Stimulated activated CD8-positive, alpha-beta memory T cell treated with anti-CD3 and anti-CD28 coated beads, Interleukin-7, amount 100 ng/mL, for 4 hours (primary cell): ENCODE data around the gene ARHGAP23.
"Not testable (repeated sequence)": the region's sequence is repeated elsewhere in the genome, so short reads cannot be mapped to it uniquely, and the experiment has no call there.

Source experiments
- DNase-seq, 2 donors: peaks; one replicate each; pipeline ENCODE4 v3.0.0-alpha.2; 2020; ENCODE audit warnings: low read depth in 2 of 2

The ARHGAP23 gene

GRCh38 chr17:38421871-38422827, 6.1 kb upstream of the ARHGAP23 start:
- DNase-seq = no peak

DNA sequence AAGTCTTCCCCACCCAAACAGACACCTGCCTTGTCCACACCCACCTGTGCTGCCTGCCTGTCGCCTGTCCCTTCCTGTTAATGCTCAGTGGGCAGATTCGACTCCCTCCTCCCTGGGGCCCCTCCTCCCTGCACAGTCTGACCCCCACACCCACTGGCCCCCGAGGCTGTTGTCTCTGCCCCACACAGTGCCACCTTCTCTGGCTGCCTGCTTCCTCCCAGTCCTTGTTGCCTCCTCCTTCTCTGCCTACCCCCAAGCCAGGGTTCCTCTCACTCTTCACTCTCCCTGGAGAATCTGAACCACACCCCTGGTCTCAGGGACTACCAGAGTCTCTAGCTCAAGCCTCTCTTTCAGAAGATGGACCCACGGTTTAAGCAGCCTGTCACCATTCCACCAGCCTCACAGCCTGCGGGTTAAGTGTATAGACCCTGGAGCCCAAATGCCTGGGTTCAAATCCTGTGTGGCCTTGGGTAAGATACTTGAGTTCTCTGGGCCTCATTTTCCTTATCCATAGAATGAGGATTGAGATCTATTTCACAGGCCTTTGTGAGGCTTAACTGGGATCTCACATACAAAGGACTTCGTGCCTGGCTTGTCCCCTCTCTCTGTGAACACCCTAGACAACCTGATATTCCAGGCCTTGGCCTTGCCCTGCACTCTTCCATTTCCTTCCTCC, 3.8 kb upstream of the ARHGAP23 start:
- DNase-seq = no peak

GRCh38 chr17:38425031-38425430, 3.2 kb upstream of the ARHGAP23 start:
- DNase-seq = no peak

DNA sequence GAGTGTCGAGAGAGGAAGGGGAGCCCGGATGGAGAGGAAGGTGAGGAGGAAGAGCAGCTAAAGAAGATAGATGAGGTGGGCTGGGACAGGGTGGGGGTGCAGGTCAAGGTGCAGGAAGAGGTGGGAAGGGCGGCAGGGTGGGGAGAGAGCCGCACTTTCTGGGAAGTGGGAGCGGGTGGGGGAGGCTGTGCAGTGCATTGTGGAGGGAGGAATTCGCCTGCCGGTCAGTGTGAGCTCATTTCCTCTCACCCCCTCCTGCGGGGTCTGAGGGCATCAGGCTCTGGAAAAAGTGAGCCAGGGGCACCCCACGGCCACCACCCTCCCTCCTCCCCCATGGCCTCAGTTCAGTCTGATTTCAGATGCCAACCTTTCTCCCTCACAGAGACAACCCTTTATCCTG, 2.5 kb upstream of the ARHGAP23 start:
- DNase-seq = no peak

DNA sequence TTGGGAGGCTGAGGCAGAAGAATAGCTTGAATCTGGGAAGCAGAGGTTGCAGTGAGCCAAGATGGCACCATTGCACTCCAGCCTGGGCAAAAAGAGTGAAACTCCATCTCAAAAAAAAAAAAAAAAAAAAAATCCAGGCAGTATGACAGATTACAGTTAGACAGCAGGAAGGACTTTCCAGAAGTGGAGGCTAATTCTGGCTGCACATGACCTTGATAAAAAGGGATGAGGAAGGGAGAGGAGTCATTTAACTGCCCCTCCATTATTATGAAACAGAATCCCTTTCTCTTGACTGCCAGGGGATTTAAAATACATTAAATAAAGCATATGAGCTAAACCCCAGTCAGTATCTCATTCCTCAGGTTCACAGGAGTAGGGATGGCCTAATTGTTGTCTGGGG, 1.8 kb upstream of the ARHGAP23 start:
- DNase-seq = no peak

- DNase-seq = no peak
Measured at GRCh38 chr17:38427160-38427949, 909 bp upstream of the ARHGAP23 start.

- no peak for DNase-seq
Measured at GRCh38 chr17:38428643-38429371, 543 bp downstream of the ARHGAP23 start.

GRCh38 chr17:38429476-38430100, 1.3 kb downstream of the ARHGAP23 start:
- no peak for DNase-seq

GRCh38 chr17:38430316-38430715, 2.1 kb downstream of the ARHGAP23 start:
- no peak for DNase-seq

GRCh38 chr17:38430822-38431221, 2.6 kb downstream of the ARHGAP23 start:
- DNase-seq = no peak

DNA sequence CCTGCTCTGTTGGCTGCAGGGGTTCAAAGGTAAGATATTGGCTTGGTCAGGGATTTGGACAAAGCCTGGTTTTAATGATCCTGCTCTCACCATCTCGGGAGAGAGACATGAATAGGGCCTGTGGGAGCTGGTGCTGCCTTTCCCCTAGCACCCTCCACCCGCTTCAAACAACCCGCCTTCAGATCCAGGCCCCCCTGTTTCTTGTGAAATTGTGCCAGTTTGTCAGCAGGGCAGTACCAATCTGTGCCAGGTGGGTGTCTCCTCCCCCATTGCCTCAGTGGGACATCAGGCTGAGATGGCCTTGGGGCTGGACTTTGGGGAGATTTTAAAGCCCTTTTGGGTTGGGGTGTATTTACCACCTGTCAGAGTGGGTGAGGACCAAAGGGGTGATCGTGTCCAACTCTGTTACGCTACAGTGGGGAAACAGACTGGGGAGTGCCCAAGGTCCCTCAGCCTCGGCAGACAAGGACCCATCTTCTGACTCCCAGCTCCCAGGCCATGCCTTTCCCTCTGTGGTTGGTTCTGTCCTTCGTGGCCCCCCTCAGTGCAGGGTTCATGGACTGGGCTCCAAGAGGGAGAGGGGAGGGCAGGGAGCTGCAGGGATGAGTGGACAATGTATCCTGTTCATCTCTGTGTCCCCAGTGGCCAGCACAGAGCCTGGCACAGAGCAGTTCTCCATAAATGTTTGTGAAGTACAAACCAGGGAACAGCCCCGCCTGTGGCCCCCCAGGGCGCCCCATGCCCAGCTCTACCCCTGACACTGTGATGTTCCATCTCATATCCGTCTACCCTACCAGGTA, 3.3 kb downstream of the ARHGAP23 start:
- no peak for DNase-seq

DNA sequence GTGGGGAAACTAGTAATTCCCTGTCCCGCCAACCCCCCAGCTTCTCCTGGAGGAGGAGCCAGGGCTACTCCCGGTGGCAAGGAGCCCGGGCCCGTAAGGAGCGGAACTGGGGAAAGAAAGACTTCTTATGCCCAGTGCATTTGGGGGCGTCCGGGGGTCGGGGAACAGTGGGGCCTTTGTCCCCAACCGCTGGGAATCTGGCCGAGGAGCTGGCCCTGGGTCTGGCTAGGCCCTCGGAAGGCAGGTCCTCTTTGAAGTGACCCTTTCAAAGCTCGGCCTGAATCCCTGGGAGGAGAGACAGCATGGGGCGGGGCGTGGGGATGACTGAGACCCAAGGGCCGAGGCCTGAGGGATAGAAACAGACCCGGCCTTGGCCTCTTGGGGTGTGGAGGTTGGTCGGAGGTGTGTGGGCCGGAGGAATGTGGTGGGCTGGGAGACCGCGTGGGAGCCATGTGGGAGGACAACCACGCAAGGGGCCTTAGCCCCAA, 6.0 kb downstream of the ARHGAP23 start:
- no peak for DNase-seq

GRCh38 chr17:38435795-38436194, 7.5 kb downstream of the ARHGAP23 start:
- no peak for DNase-seq

GRCh38 chr17:38436386-38436785, 8.1 kb downstream of the ARHGAP23 start:
- DNase-seq = no peak

DNA sequence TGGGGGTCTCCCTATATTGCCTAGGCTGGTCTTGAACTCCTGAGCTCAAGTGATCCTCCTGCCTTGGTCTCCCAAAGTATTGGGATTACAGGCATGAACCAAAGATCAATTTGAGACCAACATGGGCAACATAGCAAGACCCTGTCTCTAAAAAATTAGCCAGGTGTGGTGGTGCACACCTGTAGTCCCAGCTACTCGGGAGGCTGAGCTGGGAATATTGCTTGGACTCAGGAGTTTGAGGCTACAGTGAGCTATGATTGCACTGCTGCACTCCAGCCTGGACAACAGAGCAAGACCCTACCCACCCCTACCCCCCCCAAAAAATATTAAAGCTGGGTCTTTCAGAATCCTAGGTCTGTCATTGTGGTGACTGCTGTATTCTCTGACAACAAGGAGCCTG, 9.0 kb downstream of the ARHGAP23 start:
- DNase-seq = not testable (repeated sequence)

DNA sequence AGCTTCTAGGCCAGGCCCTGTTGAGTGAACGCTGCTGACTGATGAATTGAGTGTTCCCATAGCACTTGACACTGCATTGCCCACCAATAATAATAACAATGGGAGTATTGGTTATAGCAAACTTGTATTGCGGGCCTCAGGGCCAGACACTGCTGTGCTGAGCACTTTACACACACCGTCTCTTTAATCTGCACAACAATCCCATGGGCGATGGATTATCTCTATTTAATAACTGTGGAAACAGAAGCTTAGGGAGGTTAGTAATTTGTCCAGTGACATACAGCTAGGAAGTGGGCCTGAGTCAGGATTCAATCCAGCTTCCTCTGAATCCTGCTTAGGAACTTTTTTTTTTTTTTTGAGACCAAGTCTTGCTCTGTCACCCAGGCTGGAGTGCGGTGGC, 11.2 kb downstream of the ARHGAP23 start:
- DNase-seq = no peak

DNA sequence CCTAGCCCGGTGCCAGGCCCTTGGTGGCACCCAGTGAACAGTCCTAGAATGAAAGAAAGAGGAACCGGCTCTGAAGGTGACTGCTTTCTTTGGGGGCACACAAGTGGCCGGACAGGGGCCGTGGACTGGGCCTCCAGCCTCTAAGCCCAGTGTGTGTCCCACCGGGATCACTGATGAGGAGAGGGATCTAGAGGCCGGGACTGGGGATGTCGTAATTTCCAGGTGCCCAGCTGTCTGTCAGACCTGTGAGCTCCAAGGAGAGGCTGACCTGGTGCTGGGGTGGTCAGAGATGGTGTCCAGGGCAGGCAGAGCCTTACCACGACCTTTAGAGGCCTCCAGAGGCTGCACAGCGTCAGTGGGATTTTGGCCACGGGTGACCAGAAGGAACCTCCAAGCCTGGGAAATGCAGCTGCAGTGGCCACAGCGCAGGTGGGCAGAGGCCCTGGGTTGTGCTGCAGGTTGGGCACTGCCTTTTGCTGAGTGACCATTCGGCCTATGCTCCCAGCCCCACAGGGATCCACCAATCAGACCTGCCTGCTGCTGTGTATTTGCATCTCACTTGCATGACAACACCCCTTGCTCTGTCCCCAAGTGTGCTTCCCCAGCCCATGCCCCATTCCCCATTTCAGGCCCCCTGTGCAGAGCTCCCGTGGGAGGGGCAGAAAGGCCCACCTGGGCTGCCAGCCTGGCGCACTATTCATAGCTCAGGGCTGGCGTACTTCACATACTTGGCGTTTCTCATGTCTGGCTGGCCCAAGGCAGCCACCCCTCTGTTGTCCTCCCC, 12.5 kb downstream of the ARHGAP23 start:
- no peak for DNase-seq

GRCh38 chr17:38441429-38442061, 13.3 kb downstream of the ARHGAP23 start:
- DNase-seq = no peak

GRCh38 chr17:38442548-38442947, 14.3 kb downstream of the ARHGAP23 start:
- DNase-seq = no peak
